GM19438 (cell line): Measurements from ENCODE around the gene CCDC8.
"Not testable (repeated sequence)": the region's sequence is repeated elsewhere in the genome, so short reads cannot be mapped to it uniquely, and the experiment has no call there.

ENCODE experiments used
- ATAC-seq: cut with Tn5 transposase; IDR thresholded peaks from one replicate; pipeline ENCODE4 v1.9.1; 2021; ENCODE audit warnings: low read depth; ENCODE audit not compliant: unreplicated experiment

Gene CCDC8

DNA sequence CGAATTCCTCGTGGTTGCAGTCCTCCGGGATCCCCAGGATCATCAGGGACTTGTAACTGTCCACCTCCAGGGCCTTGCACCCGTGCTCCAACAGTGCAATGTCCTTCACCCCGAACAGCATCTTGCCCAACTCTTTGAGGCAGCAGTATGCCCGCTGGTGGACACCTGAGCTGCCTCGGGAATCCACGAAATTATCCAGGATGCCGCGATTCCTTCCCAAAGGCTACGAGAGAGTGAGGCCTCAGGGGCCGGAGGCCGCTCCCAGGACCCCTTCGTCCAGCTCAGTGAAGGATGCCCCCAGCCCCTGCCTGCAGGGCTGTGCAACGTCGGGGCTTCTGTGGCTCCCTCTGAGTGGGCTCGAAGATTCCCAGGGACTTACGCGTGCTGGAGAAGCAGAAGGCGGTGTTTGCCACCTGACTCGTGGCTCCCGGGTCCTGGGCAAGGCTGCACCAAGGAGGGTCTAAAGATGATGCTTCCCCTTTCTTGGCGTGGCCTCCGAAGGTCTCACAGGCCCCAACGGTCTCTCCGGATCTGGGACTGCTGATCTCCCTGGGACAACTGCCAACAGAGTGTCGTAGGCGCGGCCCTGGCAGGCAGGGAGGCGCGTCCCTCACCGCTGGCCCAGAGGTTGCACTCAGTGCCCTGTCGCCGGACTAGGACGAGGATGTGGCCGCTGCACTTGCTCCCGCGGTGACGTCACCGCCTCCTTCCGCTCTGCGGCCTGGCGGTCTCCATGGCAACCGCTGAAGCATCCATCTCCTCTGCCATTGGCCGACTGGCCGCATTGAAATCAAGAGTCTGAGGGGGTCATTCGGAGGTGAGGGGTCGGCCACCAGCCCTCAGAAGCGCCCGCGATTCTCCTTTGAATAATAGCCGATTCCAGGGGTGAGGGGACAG, 15.1 kb upstream of the CCDC8 start, which contains the start of gene PNMA8C:
PNMA8C (minus strand) TSS at position 698 of the 897 bp plus-strand sequence; CDS start at position 121, 577 bp downstream.
- no peak for ATAC-seq

DNA sequence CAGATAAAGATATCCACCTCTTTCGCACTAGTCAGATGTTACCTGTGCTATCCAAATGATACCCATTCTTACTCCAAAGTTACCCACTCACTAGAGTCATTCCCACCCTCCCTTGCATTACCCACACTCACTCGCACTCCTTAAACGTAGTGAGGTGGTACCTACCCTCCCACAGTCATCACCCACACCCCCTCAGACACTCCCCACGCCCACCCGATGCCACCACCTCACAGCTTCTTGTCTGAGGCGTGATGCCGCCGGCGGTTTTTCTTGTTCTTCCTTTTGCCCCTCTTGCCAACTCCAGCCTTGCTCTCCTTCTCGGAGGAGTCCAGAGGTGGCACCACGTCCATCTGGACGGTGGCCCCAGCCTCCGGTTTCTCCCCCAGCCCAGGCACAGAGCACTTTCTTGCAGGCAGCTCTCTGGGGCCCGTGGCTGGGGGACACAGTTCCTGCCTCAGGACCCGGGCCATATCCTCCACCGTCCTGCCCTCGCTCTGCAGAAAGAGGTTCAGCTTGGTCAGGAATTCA, 14.2 kb upstream of the CCDC8 start:
- ATAC-seq = no peak

DNA sequence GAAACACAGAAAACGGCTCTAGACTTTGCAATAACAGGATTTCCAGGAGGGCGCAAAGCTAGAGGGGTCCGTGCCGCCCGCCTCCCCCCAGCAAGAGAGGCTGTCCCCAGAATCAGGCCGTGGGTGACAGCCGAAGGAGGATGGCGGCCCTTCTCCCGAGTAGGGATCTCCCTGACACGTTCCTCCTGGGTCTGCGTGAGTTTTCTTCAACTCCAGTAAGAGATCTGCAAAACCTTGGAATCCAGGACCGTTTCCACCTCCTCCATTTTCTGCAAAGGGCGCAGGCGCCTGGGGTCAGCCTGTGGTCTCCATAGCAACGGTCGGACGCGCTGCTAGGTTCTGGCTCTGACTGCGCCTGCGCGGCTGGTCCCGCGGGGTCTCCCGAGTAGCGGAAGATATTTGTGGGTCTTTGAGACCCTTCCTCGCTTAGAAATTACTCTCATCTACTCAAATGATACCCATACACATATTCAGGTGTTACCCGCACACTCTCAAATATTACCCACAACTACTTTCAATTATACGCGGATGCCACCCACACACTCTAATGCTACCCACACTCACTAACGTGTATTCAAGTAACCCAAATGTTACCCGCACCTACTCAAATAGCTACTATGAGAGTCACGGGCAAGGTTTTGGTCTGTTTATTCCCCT, 13.3 kb upstream of the CCDC8 start:
- no peak for ATAC-seq

DNA sequence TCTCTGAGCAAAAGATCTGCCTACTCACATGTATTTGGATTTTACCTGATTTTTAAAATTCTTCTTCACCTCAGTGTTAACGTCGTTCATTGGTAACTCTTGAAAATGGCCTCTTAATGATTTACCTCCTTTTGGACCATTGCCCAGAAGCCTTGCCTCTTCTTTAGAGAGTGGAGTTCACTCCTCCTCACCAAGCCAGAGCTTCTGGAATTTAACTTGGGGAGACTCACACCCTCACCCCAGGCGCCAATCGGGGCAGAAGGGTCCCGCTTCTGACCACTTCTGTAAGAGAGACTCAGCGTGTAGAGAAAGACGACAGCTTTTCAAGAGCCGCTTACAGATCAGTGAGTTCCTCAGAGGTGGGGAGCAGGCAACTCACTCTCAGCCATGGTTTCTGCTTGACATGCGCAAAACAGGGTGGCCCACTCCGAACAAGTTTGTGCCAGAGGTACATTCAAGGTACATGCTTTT, 12.7 kb upstream of the CCDC8 start:
- no peak for ATAC-seq

DNA sequence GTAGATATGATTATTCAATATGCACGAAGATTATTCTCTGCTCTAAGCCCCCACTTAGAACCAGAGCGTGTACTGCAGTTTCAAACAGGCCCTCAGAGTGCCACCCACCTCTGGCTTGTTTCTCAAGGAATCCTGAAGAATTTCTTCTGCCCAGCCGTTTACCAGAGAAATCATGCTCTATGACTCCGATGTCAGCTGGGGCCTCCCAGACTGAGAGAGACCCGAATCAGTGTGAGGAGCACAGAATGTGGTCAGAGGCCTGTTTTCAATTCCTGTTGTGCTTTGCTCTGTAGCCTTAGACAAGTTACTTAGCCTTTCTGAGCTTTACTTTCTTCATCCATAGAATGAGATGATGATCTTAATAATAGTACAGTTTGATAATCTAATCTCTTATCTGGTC, 9.8 kb upstream of the CCDC8 start:
- no peak for ATAC-seq

DNA sequence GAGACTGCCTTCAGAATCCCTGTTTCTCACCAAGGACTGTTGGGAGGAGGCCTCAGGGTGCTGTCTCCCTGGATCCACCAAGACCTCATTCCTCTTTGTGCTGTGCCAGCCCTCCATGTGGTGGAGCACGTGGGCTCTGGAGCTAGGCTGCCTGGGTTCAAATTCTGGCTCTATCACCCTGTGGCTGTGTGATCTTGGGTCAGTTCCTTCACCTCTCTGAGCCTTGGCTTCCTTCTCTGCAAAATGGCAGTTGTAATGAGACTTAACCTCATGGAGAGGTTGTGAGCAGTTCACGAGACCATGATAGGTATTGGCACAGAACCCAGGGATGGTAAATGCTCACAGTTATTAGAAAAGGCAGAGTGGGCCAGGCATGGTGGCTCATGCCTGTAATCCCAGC, 9.0 kb upstream of the CCDC8 start:
- ATAC-seq = no peak

DNA sequence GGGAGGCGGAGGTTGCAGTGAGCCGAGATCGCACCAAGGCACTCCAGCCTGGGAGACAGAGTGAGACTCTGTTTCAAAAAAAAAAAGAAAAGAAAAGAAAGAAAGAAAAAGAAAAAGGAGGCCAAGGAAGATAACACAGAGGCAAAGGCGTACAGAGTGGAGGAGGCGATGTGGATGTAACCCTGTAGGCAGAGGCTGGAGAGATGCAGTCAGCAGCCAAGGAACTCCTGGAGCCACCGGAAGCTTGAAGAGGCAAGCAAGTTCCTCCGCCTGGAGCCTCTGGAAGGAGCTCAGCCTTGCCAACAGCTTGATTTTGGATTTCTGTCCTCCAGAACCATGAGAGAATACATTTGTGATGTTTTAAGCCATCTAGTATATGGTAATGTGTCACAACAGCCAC, 6.7 kb upstream of the CCDC8 start:
- ATAC-seq = no peak

DNA sequence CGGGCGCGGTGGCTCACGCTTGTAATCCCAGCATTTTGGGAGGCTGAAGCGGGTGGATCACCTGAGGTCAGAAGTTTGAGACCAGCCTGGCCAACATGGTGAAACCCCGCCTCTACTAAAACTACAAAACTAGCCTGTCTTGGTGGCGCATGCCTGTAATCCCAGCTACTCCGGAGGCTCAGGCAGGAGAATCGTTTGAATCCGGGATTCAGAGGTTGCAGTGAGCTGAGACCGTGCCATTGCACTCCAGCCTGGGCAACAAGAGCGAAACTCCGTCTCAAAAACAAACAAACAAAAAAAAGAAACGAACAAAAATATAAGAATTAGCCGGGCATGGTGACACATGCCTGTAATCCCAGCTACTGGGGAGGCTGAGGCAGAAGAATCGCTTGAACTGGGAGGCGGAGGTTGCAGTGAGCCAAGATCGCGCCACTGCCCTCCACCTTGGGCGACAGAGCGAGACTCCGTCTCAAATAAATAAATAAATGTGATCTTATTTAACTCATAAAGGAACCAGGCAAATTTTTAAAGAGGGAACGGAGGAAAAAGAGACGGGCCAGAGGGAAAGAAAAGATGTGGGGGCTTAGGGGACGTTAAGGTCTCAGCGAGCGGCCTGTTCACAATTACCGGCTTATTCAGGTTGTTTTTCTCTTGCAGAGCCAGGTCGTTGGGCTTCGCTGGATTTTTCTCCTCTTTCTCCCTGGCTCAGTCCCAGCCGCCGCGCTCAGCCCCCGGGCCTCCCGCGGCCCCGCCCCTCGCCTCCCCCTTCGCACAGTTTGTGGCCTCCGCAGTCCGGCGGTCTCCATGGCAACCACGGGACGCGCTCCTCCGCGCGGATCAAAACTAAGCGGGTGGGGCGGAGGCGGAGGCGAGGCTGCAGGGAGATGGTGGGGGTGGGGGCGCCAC, 2.7 kb upstream of the CCDC8 start:
- ATAC-seq = not testable (repeated sequence)

DNA sequence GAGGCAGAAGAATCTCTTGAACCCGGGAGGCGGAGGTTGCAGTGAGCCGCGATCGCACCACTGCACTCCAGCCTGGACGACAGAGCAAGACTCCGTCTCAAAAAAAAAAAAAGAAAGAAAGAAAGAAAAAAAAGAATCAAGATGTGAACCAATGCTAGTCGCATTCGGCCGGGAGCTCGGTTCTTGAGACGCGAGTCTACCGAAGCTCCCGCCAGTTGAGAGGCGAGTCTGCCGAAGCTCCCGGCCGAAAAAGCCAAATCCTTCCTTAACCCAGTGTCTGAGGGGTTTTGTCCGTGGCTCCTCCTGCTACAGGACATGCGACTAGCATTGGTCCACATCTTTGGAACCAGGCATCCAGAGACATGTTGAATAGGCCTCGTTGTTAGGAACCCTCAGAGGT, 1.5 kb upstream of the CCDC8 start:
- ATAC-seq = not testable (repeated sequence)

DNA sequence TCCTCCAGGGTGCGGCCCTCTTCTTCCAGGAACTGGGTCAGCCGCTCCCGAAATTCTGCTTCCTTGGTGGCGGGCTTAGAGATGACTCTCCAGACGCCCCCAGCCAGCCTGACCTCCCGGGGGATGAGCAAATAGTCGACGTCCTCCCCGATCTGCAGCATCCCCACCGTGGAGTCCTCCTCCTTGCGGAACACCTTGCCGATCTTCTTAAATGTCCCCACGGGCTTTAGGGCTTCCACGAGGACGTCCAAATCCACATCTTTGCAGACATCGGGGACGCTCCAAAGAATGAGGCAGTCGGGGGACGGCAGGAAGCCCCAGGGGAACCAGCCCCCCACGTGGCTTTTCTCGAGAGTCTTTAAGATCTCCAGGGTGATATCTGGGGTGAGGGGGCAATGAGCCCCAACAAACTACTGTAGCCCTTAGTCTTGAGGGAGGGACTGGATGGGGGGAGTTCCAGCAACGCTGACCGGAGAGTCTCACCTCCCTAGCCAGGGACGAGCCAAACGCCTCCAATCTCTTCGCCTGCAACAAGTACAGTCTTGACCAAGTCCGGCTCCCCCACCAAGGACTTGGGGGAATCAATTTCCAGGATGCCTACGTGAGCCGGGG, 608 bp downstream of the CCDC8 start:
- no peak for ATAC-seq

DNA sequence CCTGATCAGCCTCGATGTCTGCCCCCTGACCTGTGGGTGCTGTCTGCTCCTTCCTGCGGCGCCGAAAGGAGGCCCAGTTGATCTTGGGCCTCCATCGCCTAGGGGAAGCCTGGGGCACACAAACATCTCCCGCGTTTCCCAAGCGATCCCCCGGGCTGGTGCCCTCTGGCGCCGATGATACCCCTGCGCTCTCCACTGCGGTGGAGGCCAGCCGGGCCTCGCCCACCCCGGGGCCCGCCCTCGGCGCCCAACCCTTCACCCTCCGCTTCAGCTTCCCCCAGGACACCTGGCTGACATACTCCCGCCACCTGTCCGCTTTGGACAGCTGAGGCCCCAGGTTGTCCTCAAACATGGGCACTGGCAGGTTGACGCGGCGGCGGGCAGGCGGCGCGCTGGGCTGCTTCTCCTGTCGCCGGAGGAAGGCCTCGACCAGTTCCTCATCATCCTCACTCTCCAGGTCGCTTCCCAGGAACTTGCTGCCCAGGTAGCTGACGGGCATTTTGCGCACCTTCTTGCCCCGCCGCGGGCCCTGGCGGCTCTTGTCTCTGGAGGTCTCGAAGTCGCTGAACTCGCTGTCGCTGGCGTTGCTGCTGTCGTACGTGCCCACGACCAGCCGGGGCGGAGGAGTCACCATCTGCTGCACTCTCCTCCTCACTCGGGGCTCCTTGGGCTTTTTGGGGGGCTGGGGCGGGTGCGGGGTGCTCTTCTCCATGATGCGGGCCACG, 1.3 kb downstream of the CCDC8 start:
- no peak for ATAC-seq

DNA sequence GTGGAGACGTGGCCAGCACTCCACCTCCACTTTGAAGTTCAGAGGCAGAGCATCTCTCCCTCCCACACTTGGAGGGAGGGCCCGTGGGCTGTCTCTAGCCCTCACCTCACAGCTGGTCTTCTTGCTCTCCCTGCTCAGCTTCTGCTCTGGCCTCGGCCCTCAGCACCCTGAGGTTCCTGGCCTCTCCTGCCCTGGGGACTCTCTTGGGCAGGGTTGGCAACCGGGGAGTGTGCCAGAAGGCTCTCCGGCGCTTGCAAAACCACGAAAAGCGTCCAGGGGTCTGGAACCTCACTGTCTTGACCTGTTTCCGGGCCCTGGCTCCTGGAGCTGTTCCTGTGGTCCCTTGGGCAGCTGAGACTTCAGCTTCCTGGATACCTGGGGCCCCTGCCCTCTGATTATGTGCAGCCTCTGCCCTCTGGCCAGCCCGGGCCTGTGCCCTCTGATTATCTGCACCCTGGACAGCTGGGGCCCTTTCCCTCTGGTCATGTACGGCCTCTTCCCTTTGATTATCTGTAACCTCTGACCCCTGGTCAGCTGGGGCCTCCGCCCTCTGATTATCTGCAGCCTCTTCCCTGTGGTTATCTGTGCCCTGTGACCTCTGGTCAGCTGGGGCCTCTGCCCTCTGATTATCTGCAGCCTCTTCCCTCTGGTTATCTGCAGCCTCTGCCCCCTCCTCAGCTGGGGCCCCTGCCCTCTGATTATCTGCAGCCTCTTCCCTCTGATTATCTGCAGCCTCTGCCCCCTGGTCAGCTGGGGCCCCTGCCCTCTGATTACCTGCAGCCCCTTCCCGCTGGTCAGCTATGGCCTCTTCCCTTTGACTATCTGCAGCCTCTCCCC, 2.1 kb downstream of the CCDC8 start:
- ATAC-seq = no peak

DNA sequence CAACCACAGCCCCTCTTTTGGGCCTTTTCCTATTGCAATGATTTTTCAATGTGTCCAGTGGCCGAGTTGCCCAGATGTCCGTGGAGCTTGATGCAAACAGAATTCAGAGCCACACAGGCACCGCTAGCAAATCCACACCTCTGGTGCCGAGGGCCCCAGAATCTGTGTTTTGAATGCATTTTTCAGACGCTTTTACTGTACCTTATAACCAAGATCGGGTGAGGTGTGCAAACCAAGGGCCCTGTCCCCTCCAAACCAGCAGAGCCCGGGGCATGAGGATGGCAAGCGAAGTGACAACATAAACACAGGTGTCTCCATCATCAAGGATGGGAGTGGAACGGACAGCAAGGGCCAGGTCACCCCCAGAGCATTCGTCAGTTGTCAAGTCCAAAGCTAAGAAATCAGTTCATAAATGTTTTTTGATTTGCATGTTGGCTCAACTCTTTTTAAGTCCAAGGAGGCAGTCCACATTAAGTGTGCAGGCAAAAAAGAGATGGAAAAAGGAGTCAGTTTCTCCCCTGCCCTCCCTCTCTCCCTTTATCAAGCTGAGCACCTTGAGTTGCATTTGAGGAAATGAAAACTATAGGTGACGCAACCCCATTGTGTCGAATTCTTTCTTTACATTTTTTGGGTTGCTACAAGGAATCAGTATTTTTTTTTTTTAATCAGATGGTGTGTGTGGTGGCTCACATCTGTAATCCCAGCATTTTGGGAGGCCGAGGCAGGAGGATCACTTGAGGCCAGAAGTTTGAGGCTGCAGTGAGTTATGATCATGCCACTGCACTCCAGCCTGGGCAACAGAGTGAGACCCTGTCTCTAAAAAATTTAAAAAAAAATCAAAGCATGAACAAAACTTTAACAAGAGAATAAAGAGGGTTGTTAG, 2.9 kb downstream of the CCDC8 start:
- ATAC-seq = no peak

DNA sequence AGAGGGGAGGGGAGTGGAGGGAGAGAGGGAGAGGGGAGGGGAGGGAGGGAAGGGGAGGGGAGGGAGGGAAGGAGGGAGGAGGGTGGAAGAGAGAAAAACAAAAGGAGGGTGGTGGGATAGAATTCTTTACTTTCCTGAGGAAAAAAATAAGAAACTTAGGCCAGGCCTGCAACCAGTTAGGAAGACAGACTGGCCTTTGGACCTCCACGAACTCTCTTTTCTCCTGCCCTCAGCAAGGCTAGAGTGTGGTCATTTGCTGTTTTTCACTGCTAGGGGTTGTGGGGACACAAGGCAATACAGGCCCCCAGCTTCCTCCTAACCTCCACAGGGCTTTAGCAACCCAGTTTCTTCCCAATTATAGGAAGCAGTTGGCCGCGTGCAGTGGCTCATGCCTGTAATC, 4.2 kb downstream of the CCDC8 start:
- no peak for ATAC-seq

DNA sequence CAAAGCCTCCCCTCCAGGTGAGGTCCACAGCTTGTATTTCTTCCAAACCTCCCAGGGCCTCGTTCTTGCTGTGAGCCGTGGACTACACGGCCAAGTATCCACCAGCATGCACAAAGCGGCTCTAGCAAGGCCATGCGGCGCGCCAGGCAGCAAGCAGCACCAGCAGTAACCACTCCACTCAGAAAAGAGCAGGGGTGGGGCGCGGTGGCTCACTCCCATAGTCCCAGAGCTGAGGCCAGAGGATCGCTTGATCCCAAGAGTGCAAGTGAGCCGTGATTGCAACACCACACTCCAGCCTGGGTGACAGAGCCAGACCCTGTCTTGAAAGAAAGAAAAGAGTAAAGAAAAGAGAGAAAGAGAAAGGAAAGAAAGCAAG, 4.7 kb downstream of the CCDC8 start:
- ATAC-seq = no peak

DNA sequence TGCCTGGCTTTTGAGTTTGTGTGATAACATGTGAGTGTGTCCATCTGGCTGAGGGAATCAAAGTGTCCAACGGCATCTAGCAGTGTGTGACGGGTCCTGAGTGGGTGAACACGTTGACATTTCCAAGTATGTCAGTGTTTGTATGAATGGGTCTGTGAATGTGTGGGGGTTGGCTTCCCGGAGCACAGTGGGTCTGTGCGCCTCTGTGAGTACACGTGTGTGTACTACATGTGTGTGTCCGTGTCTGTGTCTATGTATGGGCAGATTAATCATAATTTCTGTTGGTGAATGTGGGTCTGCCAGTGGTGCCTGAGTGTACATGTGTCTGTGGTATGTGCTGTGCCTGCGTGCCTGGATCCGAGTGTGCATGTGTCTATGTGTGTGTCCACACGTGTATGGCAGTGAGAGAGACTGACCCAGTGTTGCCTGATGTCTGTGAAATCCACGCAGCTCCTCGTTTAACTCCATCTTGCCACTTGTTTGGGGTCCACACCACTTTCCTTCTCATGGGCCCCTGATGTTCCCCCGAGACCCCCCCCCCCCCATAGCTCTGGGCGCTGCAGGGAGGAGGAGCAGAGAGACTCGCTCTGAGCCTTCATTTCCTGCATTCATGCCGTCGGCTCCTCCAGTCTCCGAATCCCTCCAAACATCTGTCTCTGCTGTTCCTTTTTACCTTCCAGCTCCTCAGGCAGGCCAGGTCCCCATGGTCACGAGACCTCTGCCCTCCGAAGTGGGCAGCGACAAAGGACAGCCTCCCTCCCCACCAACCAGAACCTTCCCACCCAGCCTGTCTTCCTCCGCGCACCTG, 5.3 kb downstream of the CCDC8 start:
- no peak for ATAC-seq

DNA sequence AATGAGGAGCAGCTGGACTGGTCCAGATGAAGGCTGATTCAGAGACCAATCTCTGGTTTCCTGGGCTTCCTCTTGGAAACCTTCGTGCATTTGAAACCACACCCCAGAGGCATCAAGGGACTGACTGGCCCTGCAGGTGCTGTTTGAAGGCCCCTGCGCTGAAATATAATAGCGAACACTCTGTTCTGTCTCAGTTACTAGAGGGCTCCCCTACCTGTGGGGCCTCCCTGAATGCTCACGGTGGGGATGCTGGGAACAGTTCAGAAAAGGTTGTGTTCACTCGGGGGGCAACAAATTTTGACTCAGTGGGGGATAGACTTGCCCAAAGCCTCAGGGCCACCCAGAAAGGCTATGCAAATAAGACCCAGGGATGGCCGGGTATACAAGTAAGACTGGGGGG, 6.4 kb downstream of the CCDC8 start:
- ATAC-seq = no peak
